NCI-H2227 (cell line): Measurements from ENCODE around the gene ARHGAP23.
A peak's percentile ranks its signal among the peaks of the same experiment; 100 is the strongest.
"Not testable (repeated sequence)": the region's sequence is repeated elsewhere in the genome, so short reads cannot be mapped to it uniquely, and the experiment has no call there.

ENCODE experiments used
- DNase-seq: peaks from one replicate; lab custom pipeline; 2025; ENCODE audit not compliant: unreplicated experiment; lab: John Stamatoyannopoulos, UW

ARHGAP23 gene

GRCh38 chr17:38511150-38512108 lies 83.2 kb downstream of the ARHGAP23 start:
- peak; percentile 29 for DNase-seq

GRCh38 chr17:38512473-38513058 lies 84.3 kb downstream of the ARHGAP23 start:
- peak; percentile 20 for DNase-seq

- DNase-seq = not testable (repeated sequence)
Observed at GRCh38 chr17:38526526-38526925, 98.3 kb downstream of the ARHGAP23 start.

GRCh38 chr17:38528141-38528540 lies 99.9 kb downstream of the ARHGAP23 start:
- peak; percentile 46 for DNase-seq

GRCh38 chr17:38530856-38531255 lies 102.6 kb downstream of the ARHGAP23 start:
- DNase-seq = not testable (repeated sequence)

GRCh38 chr17:38531761-38532160 lies 103.5 kb downstream of the ARHGAP23 start:
- not testable (repeated sequence) for DNase-seq

- no peak for DNase-seq
Observed at GRCh38 chr17:38532451-38532850, 104.2 kb downstream of the ARHGAP23 start.

- no peak for DNase-seq
Observed at GRCh38 chr17:38533241-38533640, 105.0 kb downstream of the ARHGAP23 start.

GRCh38 chr17:38533866-38534497 lies 105.7 kb downstream of the ARHGAP23 start:
- no peak for DNase-seq

- no peak for DNase-seq
Observed at GRCh38 chr17:38534498-38534885, 106.2 kb downstream of the ARHGAP23 start.

- no peak for DNase-seq
Observed at GRCh38 chr17:38535886-38536285, 107.6 kb downstream of the ARHGAP23 start.

- DNase-seq = no peak
Observed at GRCh38 chr17:38536661-38537060, 108.4 kb downstream of the ARHGAP23 start.

GRCh38 chr17:38538906-38539305 lies 110.6 kb downstream of the ARHGAP23 start:
- DNase-seq = no peak

GRCh38 chr17:38539386-38539785 lies 111.1 kb downstream of the ARHGAP23 start:
- no peak for DNase-seq

- DNase-seq = no peak
Observed at GRCh38 chr17:38540514-38541045, 112.3 kb downstream of the ARHGAP23 start.

GRCh38 chr17:38541281-38541680 lies 113.0 kb downstream of the ARHGAP23 start:
- DNase-seq = no peak

GRCh38 chr17:38542286-38542685 lies 114.0 kb downstream of the ARHGAP23 start:
- no peak for DNase-seq

- no peak for DNase-seq
Observed at GRCh38 chr17:38543403-38544174, 115.3 kb downstream of the ARHGAP23 start.

- no peak for DNase-seq
Observed at GRCh38 chr17:38544175-38544838, 116.0 kb downstream of the ARHGAP23 start.

GRCh38 chr17:38544839-38545209 lies 116.6 kb downstream of the ARHGAP23 start:
- no peak for DNase-seq
